ENCODE data around the gene GUCY2F.

GUCY2F gene

GRCh38 chrX:109345856-109346255 is 136.0 kb downstream of the GUCY2F start:
- in situ Hi-C loops (cut with MboI; ENCODE audit: low sequenced_read_pairs) = no loop called here

- in situ Hi-C loops (cut with MboI; ENCODE audit: low sequenced_read_pairs) = no loop called here
Observed at GRCh38 chrX:109344678-109345077, 137.2 kb downstream of the GUCY2F start.

- in situ Hi-C loops (cut with MboI; ENCODE audit: low sequenced_read_pairs) = no loop called here
Observed at GRCh38 chrX:109344101-109344500, 137.8 kb downstream of the GUCY2F start.

- in situ Hi-C loops (cut with MboI; ENCODE audit: low sequenced_read_pairs) = no loop called here
Observed at GRCh38 chrX:109343671-109344070, 138.2 kb downstream of the GUCY2F start.

- in situ Hi-C loops (cut with MboI; ENCODE audit: low sequenced_read_pairs) = no loop called here
Observed at GRCh38 chrX:109336141-109336540, 145.7 kb downstream of the GUCY2F start.

GRCh38 chrX:109327251-109327650 is 154.6 kb downstream of the GUCY2F start:
- in situ Hi-C loops (cut with MboI; ENCODE audit: low sequenced_read_pairs) = no loop called here

All from HL-60/S4 (cell line).